ENCODE results near the gene IRAK3. TPM values are rescaled to one million over a fixed set of nuclear protein-coding genes. Genes with fewer than 3 reads are reported as not detected.

IRAK3 gene
- total and polyA plus RNA-seq, 11 donors, result 2.2 to 11.4 (median 4.7) TPM

- no peak for DNase-seq
- Histone ChIP-seq H3K4me1 (peaks cover 0 to 50% (median 7%) of the 10 kb centered on the region in 12 donors), H3K27ac (peak overlapping the region in 4 of 12 donors; percentile 35 to 96 (median 88)), H3K4me3 (no peak overlapping the region), H3K36me3 (no peaks in the 10 kb centered on the region), H3K27me3 (peaks cover 0 to 11% (median 0%) of the 10 kb centered on the region in 9 donors), H3K9me3 (no peaks in the 10 kb centered on the region)
- no peak for ATAC-seq
- TF ChIP-seq POLR2A (IDR thresholded peaks at IDR 0.05), result no peak
- TF ChIP-seq, protein P1, sequence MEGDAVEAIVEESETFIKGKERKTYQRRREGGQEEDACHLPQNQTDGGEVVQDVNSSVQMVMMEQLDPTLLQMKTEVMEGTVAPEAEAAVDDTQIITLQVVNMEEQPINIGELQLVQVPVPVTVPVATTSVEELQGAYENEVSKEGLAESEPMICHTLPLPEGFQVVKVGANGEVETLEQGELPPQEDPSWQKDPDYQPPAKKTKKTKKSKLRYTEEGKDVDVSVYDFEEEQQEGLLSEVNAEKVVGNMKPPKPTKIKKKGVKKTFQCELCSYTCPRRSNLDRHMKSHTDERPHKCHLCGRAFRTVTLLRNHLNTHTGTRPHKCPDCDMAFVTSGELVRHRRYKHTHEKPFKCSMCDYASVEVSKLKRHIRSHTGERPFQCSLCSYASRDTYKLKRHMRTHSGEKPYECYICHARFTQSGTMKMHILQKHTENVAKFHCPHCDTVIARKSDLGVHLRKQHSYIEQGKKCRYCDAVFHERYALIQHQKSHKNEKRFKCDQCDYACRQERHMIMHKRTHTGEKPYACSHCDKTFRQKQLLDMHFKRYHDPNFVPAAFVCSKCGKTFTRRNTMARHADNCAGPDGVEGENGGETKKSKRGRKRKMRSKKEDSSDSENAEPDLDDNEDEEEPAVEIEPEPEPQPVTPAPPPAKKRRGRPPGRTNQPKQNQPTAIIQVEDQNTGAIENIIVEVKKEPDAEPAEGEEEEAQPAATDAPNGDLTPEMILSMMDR (IDR thresholded peaks at IDR 0.05), result no peak
- 90 to 97% (median 93%) methylated on average over 4 of the region's 4 CpGs for WGBS, 4 donors
- intact Hi-C loops (cut with DNase I), result loop anchor here in 2 of 10 donors (2.0 kb wide), 2 partner anchors 17 to 19 kb away; partner anchors contain the start of gene TMBIM4 (in 1 of the 2)
Observed at GRCh38 chr12:66187821-66188220, 1.2 kb upstream of the IRAK3 start.

- 11 to 30% (median 13%) methylated on average over 7 to 18 of the region's 18 CpGs for WGBS, 4 donors
- intact Hi-C loops (cut with DNase I), result loop anchor here in 3 of 10 donors (1.0 to 2.0 kb wide), 3 partner anchors 19 to 21 kb away; partner anchors contain the start of gene TMBIM4 (in 2 of the 3)
- DNase-seq (peak in 2 of 5 donors; percentile 9 to 34), ATAC-seq (no peak)
- Histone ChIP-seq H3K4me1 (peaks cover 0 to 57% (median 7%) of the 10 kb centered on the region in 12 donors), H3K27ac (peak overlapping the region; percentile 82 to 96 (median 91)), H3K9me3 (no peaks in the 10 kb centered on the region), H3K4me3 (peak overlapping the region; percentile 40 to 75 (median 65)), H3K27me3 (peaks cover 0 to 11% (median 0%) of the 10 kb centered on the region in 9 donors), H3K36me3 (no peaks in the 10 kb centered on the region)
- TF ChIP-seq, protein P1 (IDR thresholded peaks at IDR 0.05), result no peak
- no peak for TF ChIP-seq POLR2A (IDR thresholded peaks at IDR 0.05)
Observed at GRCh38 chr12:66189486-66189843, 451 bp downstream of the IRAK3 start.

- DNase-seq, result no peak
- peaks cover 0 to 61% (median 7%) of the 10 kb centered on the region in 12 donors for H3K4me1 ChIP-seq
- TF ChIP-seq, protein P1 (IDR thresholded peaks at IDR 0.05), result no peak
- TF ChIP-seq POLR2A (IDR thresholded peaks at IDR 0.05), result no peak
- no peaks in the 10 kb centered on the region for H3K9me3 ChIP-seq
- peak overlapping the region; percentile 82 to 96 (median 91) for H3K27ac ChIP-seq
- no peaks in the 10 kb centered on the region for H3K36me3 ChIP-seq
- ATAC-seq, result no peak
- intact Hi-C loops (cut with DNase I), result loop anchor here in 4 of 10 donors (1.0 to 5.0 kb wide), 4 partner anchors 19 to 47 kb away; partner anchors contain the start of gene TMBIM4 (in 2 of the 4)
- H3K27me3 ChIP-seq, result peaks cover 0 to 11% (median 0%) of the 10 kb centered on the region in 9 donors
- 55 to 67% (median 57%) methylated on average over 6 of the region's 6 CpGs for WGBS, 4 donors
- H3K4me3 ChIP-seq, result peak overlapping the region; percentile 40 to 75 (median 65)
Observed at GRCh38 chr12:66189889-66190288, 875 bp downstream of the IRAK3 start.

DNA sequence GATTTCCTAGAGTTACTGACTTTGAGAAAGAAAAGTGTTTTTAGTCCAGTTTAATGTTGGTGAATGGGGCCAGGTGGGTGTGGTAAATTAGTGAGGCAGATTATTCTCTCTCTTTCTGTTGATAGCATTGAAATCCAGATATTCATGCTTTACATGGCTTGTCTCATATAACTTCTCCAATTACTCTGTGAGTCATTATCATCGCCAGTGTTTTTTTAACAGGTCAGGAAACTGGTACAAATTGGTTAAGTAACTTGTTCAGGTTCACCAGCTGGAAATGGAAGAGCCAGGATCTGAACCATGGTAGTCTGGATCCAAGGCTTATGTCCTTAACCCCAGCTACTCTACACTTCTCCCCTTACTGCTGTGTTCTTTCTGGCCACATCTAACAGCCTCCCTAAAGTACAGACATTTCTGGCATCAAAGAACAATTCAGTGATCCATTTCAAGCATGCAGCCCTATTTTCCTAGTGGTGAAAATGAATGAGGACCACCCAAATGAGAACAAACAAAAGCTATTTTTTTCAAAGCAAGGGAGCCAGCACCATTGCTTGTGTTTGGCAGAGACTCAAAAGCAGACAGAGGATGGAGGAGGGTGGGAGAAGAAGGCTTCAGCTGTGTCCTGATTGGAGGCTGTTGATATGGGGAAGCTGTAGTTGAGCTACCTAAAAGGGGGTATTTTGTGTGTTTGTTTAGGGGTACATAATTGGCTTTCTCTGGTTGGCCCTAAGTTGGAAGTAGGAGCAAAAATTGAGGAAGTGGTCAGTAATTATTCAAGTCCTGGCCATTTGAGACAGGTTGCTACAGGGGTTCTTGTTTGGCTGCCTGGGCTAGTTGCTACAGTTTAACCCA lies 1.7 kb downstream of the IRAK3 start:
- no peak for ATAC-seq
- H3K4me1 ChIP-seq, result peaks cover 0 to 70% (median 7%) of the 10 kb centered on the region in 12 donors
- peak overlapping the region in 7 of 12 donors; percentile 82 to 96 (median 91) for H3K27ac ChIP-seq
- DNase-seq, result no peak
- H3K9me3 ChIP-seq, result no peaks in the 10 kb centered on the region
- 58 to 74% (median 63%) methylated on average over 1 of the region's 1 CpG for WGBS, 4 donors
- intact Hi-C loops (cut with DNase I), result loop anchor here in 1 of 10 donors (5.0 kb wide), 1 partner anchor 47 kb away; no protein-coding TSS in a partner anchor
- H3K4me3 ChIP-seq, result peak overlapping the region in 9 of 12 donors; percentile 59 to 75 (median 65)
- no peaks in the 10 kb centered on the region for H3K36me3 ChIP-seq
- TF ChIP-seq, protein P1 (IDR thresholded peaks at IDR 0.05), result no peak
- TF ChIP-seq POLR2A (IDR thresholded peaks at IDR 0.05), result no peak
- H3K27me3 ChIP-seq, result peaks cover 0 to 11% (median 0%) of the 10 kb centered on the region in 9 donors
